Nephron progenitor cell (in vitro differentiated cells): ENCODE data around the gene DNTT.

Source experiments
- DNase-seq: peaks from one replicate; pipeline ENCODE4 v3.0.0; 2021
- H3K27ac Mint-ChIP-seq: 2 replicates; pipeline ENCODE4 v1.8.0; 2021; ENCODE audit warnings: mild to moderate bottlenecking, moderate library complexity, mixed read lengths
- H3K27me3 Mint-ChIP-seq: 2 replicates; pipeline ENCODE4 v1.8.0; 2021; ENCODE audit warnings: mild to moderate bottlenecking, low read depth, mixed read lengths; ENCODE audit not compliant: poor library complexity
- H3K36me3 Mint-ChIP-seq: 2 replicates; pipeline ENCODE4 v1.8.0; 2021; ENCODE audit warnings: low read depth, mixed read lengths
- H3K4me1 Mint-ChIP-seq: 2 replicates; pipeline ENCODE4 v1.8.0; 2021; ENCODE audit warnings: mixed read lengths
- H3K4me3 Mint-ChIP-seq: 2 replicates; pipeline ENCODE4 v1.8.0; 2021; ENCODE audit warnings: mild to moderate bottlenecking, moderate library complexity, mixed read lengths
- H3K9me3 Mint-ChIP-seq: 2 replicates; pipeline ENCODE4 v1.8.0; 2021; ENCODE audit warnings: mild to moderate bottlenecking, moderate library complexity, mixed read lengths
- CTCF ChIP-seq: fragments of 200-600 bp; sonication (generic); IDR thresholded peaks from 2 replicates; pipeline ENCODE4 v1.5.0; 2021; ENCODE audit warnings: antibody characterized with exemption

The DNTT gene

GRCh38 chr10:96374985-96375830 is 71.0 kb downstream of the DNTT start:
- H3K4me3 Mint-ChIP-seq: peak overlapping the region; percentile 79
- peaks cover 8% of the 10 kb centered on the region for H3K27me3 Mint-ChIP-seq
- TF ChIP-seq CTCF: peak; percentile 97
- peak; percentile 90 for DNase-seq
- no peaks in the 10 kb centered on the region for H3K9me3 Mint-ChIP-seq
- H3K36me3 Mint-ChIP-seq: no peaks in the 10 kb centered on the region
- peaks cover 16% of the 10 kb centered on the region for H3K4me1 Mint-ChIP-seq
- no peak overlapping the region for H3K27ac Mint-ChIP-seq

- H3K27ac Mint-ChIP-seq: no peak overlapping the region
- no peak for TF ChIP-seq CTCF
Measured at GRCh38 chr10:96376483-96376882, 72.2 kb downstream of the DNTT start.

GRCh38 chr10:96377816-96378294 is 73.6 kb downstream of the DNTT start:
- Mint-ChIP-seq H3K4me1 (peaks cover 16% of the 10 kb centered on the region), H3K4me3 (no peak overlapping the region), H3K27me3 (peaks cover 8% of the 10 kb centered on the region), H3K36me3 (no peaks in the 10 kb centered on the region), H3K27ac (no peak overlapping the region), H3K9me3 (no peaks in the 10 kb centered on the region)
- DNase-seq: no peak
- no peak for TF ChIP-seq CTCF

More at GRCh38 chr10:96376483-96376882, 72.2 kb downstream of the DNTT start:
- Mint-ChIP-seq H3K4me3 (no peak overlapping the region), H3K4me1 (peaks cover 16% of the 10 kb centered on the region), H3K36me3 (no peaks in the 10 kb centered on the region), H3K27me3 (peaks cover 8% of the 10 kb centered on the region), H3K9me3 (no peaks in the 10 kb centered on the region)
- no peak for DNase-seq

- H3K4me1 Mint-ChIP-seq: peaks cover 16% of the 10 kb centered on the region
- peaks cover 8% of the 10 kb centered on the region for H3K27me3 Mint-ChIP-seq
- H3K4me3 Mint-ChIP-seq: no peak overlapping the region
- no peak for DNase-seq
- no peaks in the 10 kb centered on the region for H3K36me3 Mint-ChIP-seq
- no peak overlapping the region for H3K27ac Mint-ChIP-seq
- H3K9me3 Mint-ChIP-seq: no peaks in the 10 kb centered on the region
- no peak for TF ChIP-seq CTCF
Measured at GRCh38 chr10:96378741-96379140, 74.5 kb downstream of the DNTT start.

- H3K9me3 Mint-ChIP-seq: no peaks in the 10 kb centered on the region
- no peak for DNase-seq
- no peak overlapping the region for H3K4me3 Mint-ChIP-seq
- H3K27ac Mint-ChIP-seq: no peak overlapping the region
- TF ChIP-seq CTCF: no peak
- peaks cover 9% of the 10 kb centered on the region for H3K4me1 Mint-ChIP-seq
- H3K36me3 Mint-ChIP-seq: no peaks in the 10 kb centered on the region
- H3K27me3 Mint-ChIP-seq: peaks cover 4% of the 10 kb centered on the region
Measured at GRCh38 chr10:96379758-96380157, 75.5 kb downstream of the DNTT start.

GRCh38 chr10:96380821-96381220 is 76.6 kb downstream of the DNTT start:
- no peak overlapping the region for H3K4me3 Mint-ChIP-seq
- H3K36me3 Mint-ChIP-seq: no peaks in the 10 kb centered on the region
- H3K27me3 Mint-ChIP-seq: peaks cover 4% of the 10 kb centered on the region
- TF ChIP-seq CTCF: no peak
- no peaks in the 10 kb centered on the region for H3K9me3 Mint-ChIP-seq
- no peak overlapping the region for H3K27ac Mint-ChIP-seq
- H3K4me1 Mint-ChIP-seq: peaks cover under 1% of the 10 kb centered on the region
- DNase-seq: no peak
